ENCODE data around the gene MIER3. TPM values are rescaled to one million over a fixed set of nuclear protein-coding genes. Genes with fewer than 3 reads are reported as not detected.

MIER3 gene
- total and polyA plus RNA-seq, 9 of the 15 experiments (the other 6 are each of a cell fraction or from before 2014, with no cell fraction given): 4.1 to 29.3 (median 13.0) TPM

DNA sequence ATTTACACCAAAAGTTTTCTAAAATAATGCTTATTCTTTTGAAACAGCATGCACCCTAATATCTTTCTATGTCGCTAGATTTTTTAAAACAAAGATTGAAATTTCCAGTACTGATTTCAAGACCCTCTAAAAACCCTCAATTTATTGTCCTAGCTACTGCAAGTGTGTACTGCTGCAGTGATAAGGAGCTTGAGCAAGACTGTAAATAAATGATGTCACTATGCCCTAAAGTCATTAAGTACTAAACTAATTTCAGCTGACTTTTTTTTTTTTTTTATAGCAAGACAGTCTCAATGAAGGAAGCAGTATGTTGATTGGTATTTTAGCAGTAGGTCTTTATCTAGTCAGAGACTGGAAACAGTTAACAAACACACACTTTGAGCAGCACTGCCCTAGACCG, 12.2 kb upstream of the MIER3 start (continued):
- TF ChIP-seq ASH1L (IDR thresholded peaks at IDR 0.05; ENCODE audit: borderline replicate concordance, low read depth, partially characterized antibody): no peak

DNA sequence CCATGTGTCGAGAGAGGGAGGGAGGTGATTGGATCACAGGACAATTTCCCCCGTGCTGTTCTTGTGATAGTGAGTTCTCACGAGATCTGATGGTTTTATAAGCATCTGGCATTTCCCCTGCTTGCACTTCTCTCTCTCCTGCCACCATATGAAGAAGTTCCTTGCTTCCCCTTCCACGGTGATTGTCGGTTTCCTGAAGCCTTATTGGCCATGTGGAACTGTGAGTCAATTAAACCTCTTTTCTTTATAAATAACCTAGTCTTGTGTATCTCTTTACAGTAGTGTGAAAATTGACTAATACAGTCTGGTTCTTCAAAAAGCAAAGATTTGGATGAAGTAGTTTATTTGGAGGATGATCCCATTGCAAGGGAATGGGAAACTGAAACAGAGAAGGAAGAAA, 11.3 kb upstream of the MIER3 start:
- Histone ChIP-seq H3K27ac (ENCODE audit: extremely low read depth, low read depth, low read length) (no peak overlapping the region), H3K4me2 (ENCODE audit: insufficient read depth, low read length) (no peak overlapping the region), H2AFZ (ENCODE audit: low read depth, low read length) (no peak overlapping the region), H3K9me3 (replicated peaks; ENCODE audit: control insufficient read depth, insufficient read depth, low read depth, low read length) (no peaks in the 10 kb centered on the region), H3K4me3 (no peak overlapping the region), H3K36me3 (ENCODE audit: control insufficient read depth, insufficient read depth, low read length) (no peaks in the 10 kb centered on the region), H3K9ac (ENCODE audit: insufficient read depth in 1 of 2, low read depth in 2 of 2, low read length in 2 of 2) (no peak overlapping the region), H3K4me1 (replicated peaks in 1 of 2; ENCODE audit: control insufficient read depth in 2 of 2, insufficient read depth in 2 of 2, low read length in 2 of 2) (no peaks in the 10 kb centered on the region), H3K9me1 (ENCODE audit: control insufficient read depth, insufficient read depth, low read length) (no peaks in the 10 kb centered on the region), H3K27me3 (ENCODE audit: control insufficient read depth in 2 of 2, insufficient read depth in 2 of 2, low read length in 2 of 2) (peaks cover 7 to 26% of the 10 kb centered on the region in 2 experiments; a peak in 3 of 5 replicates), H3K79me2 (ENCODE audit: control insufficient read depth, insufficient read depth, low read length) (no peaks in the 10 kb centered on the region), H4K20me1 (replicated peaks; ENCODE audit: control insufficient read depth, insufficient read depth, low read length) (no peaks in the 10 kb centered on the region)
- no TSS peak for BruUV-seq (replicated peaks)
- ATAC-seq: no peak
- CTCF ChIA-PET (ENCODE audit: low intra/inter-chr PET ratio): no interaction called here
- POLR2A ChIA-PET: no interaction called here
- TF ChIP-seq ZFP1 (CRISPR knock-in tag; IDR thresholded peaks at IDR 0.05) (no peak), AFF4 (CRISPR knock-in tag; IDR thresholded peaks at IDR 0.05) (no peak), MBD2 (IDR thresholded peaks at IDR 0.05; ENCODE audit: borderline replicate concordance, low read depth) (no peak)
- TF ChIP-seq, protein P1, sequence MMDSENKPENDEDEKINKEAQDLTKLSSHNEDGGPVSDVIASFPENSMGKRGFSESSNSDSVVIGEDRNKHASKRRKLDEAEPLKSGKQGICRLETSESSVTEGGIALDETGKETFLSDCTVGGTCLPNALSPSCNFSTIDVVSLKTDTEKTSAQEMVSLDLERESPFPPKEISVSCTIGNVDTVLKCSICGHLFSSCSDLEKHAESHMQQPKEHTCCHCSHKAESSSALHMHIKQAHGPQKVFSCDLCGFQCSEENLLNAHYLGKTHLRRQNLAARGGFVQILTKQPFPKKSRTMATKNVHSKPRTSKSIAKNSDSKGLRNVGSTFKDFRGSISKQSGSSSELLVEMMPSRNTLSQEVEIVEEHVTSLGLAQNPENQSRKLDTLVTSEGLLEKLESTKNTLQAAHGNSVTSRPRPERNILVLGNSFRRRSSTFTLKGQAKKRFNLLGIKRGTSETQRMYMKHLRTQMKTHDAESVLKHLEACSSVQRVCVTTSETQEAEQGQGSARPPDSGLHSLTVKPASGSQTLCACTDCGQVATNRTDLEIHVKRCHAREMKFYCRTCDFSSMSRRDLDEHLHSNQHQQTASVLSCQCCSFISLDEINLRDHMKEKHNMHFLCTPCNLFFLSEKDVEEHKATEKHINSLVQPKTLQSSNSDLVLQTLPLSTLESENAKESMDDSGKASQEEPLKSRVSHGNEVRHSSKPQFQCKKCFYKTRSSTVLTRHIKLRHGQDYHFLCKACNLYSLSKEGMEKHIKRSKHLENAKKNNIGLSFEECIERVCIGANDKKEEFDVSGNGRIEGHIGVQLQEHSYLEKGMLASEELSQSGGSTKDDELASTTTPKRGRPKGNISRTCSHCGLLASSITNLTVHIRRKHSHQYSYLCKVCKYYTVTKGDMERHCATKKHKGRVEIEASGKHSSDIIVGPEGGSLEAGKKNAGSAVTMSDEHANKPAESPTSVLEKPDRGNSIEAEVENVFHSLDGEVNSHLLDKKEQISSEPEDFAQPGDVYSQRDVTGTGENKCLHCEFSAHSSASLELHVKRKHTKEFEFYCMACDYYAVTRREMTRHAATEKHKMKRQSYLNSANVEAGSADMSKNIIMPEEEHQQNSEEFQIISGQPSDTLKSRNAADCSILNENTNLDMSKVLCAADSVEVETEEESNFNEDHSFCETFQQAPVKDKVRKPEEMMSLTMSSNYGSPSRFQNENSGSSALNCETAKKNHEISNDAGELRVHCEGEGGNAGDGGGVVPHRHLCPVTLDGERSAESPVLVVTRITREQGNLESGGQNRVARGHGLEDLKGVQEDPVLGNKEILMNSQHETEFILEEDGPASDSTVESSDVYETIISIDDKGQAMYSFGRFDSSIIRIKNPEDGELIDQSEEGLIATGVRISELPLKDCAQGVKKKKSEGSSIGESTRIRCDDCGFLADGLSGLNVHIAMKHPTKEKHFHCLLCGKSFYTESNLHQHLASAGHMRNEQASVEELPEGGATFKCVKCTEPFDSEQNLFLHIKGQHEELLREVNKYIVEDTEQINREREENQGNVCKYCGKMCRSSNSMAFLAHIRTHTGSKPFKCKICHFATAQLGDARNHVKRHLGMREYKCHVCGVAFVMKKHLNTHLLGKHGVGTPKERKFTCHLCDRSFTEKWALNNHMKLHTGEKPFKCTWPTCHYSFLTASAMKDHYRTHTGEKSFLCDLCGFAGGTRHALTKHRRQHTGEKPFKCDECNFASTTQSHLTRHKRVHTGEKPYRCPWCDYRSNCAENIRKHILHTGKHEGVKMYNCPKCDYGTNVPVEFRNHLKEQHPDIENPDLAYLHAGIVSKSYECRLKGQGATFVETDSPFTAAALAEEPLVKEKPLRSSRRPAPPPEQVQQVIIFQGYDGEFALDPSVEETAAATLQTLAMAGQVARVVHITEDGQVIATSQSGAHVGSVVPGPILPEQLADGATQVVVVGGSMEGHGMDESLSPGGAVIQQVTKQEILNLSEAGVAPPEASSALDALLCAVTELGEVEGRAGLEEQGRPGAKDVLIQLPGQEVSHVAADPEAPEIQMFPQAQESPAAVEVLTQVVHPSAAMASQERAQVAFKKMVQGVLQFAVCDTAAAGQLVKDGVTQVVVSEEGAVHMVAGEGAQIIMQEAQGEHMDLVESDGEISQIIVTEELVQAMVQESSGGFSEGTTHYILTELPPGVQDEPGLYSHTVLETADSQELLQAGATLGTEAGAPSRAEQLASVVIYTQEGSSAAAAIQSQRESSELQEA (IDR thresholded peaks at IDR 0.05; ENCODE audit: low read depth): no peak
- no peak for DNase-seq (ENCODE audit: extremely low read depth in 1 of 4, low spot score in 3 of 4)
- in situ Hi-C loops (cut with MboI) (no loop called here), intact Hi-C loops (cut with micrococcal nuclease) (no loop called here)
- 0% methylated on average over 5 of the region's 5 CpGs for WGBS (ENCODE audit: insufficient coverage, low coverage, missing lambda C conversion rate)
- no peak for FAIRE-seq
